ENCODE data around the gene SELENOH. TPM values are rescaled to one million over a fixed set of nuclear protein-coding genes. Genes with fewer than 3 reads are reported as not detected.

The SELENOH gene
- total RNA-seq, 2 experiments from 2014 or later = 129 to 181 TPM

DNA sequence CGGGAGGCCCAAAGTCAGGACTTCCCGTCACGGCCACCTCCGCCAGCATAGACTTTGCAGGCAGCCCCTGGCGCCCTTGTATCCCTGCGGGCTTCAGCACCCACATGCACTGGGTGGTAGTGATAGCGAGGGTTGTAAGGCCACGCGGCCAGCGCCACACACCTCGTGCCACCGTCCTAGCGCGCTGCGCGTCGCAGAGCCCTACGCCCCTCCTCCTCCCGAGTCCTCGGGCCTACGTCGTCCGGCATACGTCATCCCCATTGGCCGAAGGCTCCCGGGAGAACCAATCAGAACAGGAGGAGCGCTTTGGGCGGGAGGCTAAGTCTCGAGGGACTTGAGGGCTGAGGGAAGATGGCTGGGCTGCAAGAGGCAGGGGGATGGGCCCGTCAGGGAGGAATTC lies 11.7 kb downstream of the SELENOH start:
- Mint-ChIP-seq H3K9me3 (no peaks in the 10 kb centered on the region), H3K27ac (no peak overlapping the region), H3K4me3 (no peak overlapping the region), H3K4me1 (peaks cover 9% of the 10 kb centered on the region), H3K36me3 (ENCODE audit: low read depth) (peaks cover 2% of the 10 kb centered on the region), H3K27me3 (no peaks in the 10 kb centered on the region)
- DNase-seq = no peak
- POLR2A ChIA-PET = interaction anchor here (1.4 kb wide), 1 partner anchor 16 kb away, joined by 3 read pairs; no protein-coding TSS in a partner anchor
- CTCF ChIA-PET = interaction anchor here (1.8 kb wide), 1 partner anchor 9 kb away, joined by 8 read pairs; no protein-coding TSS in a partner anchor

DNA sequence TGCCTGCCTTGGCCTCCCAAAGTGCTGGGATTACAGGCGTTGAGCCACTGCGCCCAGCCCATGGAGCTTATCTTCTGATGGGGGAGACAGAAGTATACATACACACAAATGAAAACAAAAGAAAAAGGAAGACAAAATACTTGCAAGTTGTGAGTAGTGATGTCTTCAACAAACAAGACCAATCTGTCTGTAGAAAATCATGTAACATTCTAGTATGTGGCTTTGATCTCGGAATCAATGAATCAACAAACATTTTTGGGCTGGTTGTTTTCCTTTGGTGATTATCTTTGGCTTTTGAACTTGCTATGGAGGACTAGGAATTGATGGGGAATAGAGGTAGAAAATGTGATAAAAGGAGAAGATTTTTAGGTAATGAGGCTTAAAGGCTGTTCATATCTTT lies 16.9 kb downstream of the SELENOH start:
- CTCF ChIA-PET = no interaction called here
- H3K27ac Mint-ChIP-seq = no peak overlapping the region
- peaks cover 5% of the 10 kb centered on the region for H3K27me3 Mint-ChIP-seq
- no peaks in the 10 kb centered on the region for H3K9me3 Mint-ChIP-seq
- H3K4me3 Mint-ChIP-seq = no peak overlapping the region
- peaks cover 15% of the 10 kb centered on the region for H3K4me1 Mint-ChIP-seq
- DNase-seq = no peak
- POLR2A ChIA-PET = no interaction called here
- peaks cover 2% of the 10 kb centered on the region for H3K36me3 Mint-ChIP-seq (ENCODE audit: low read depth)

DNA sequence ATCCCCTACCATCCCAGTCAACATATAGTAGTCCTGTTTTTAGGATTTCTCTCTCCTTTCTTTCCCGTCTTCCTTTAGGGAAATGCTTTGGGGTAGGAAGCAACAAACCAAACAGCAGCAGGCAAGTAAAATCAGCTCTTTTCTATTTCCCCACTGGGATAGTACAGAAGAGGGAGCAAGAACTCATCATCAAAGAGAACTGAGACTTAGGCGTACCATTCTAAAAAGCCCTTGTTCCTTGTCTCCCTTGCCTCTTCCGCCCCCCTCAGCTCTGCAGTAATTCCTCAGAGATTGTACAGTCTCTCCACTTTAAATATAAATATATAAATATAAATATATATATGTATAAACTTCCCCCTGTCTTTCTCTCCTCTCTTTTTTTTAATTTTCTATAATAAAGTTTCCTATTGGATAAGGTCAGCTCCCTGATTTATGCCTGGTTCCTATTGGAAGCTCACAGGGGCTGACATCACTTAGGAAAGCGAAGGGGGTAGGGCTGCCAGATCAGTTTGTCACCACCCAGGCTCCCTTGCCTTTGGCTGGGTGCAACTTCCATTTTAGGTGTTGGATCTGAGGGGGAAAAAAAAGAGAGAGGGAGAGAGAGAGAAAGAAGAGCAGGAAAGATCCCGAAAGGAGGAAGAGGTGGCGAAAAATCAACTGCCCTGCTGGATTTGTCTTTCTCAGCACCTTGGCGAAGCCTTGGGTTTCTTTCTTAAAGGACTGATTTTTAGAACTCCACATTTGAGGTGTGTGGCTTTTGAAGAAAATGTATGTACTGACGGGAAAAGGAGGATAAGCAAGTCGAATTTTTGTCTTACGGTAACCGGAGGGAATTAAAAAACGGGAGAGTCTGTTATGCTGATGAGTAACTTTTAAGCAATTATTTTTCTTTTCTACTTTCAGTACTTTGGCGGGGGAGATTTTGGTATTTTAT lies 20.3 kb downstream of the SELENOH start, which contains the start of gene CTNND1:
Gene CTNND1 (plus strand): TSS at position 502 of the 934 bp plus-strand sequence. CDS start 29,677 bp downstream, outside the sequence.
- POLR2A ChIA-PET = interaction anchor here (0.6 kb wide), 1 partner anchor 10 kb away, joined by 4 read pairs; no protein-coding TSS in a partner anchor
- no peak within 1 kb of the TSS for H3K27ac Mint-ChIP-seq
- CTCF ChIA-PET = interaction anchor here (0.6 to 1.2 kb wide), 3 partner anchors 15 to 76 kb away, joined by 3 to 6 read pairs (median 3); no protein-coding TSS in a partner anchor

DNA sequence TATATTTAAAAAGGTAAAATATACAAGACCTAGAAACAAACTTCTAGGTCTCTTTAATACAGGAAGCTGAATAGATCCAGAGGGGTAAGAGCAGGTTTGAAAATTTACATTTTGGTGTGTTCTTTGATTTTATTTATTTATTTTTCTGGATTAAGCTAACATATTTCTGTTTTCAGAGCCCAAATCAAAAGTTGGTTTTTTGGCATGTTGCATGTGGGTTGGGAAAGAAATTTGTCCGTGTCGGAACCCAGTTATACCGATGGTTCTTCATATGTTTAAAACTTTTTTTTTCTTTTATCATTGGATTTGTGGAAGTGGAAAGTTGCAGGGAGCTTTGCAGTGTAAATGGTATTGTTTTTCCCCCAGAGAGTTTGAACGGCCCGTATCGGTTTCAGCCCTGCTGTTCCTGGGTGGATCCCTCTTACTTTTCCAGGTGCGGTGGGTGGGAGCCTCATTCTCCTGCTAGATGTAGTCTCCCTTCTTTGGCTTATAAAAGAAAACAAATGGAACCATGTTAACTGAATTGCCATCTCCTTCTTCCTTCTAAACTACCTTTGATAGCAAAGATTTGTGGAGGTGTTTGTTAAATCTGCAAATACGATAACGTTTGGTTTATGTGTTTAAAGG lies 21.1 kb downstream of the SELENOH start:
- Mint-ChIP-seq H3K27me3 (peaks cover 8% of the 10 kb centered on the region), H3K36me3 (ENCODE audit: low read depth) (peaks cover 2% of the 10 kb centered on the region), H3K9me3 (no peaks in the 10 kb centered on the region), H3K27ac (no peak overlapping the region), H3K4me1 (peaks cover 23% of the 10 kb centered on the region), H3K4me3 (peak overlapping the region; percentile 11)
- ChIA-PET CTCF (no interaction called here), POLR2A (interaction anchor here (0.6 kb wide), 1 partner anchor 9 kb away, joined by 4 read pairs; no protein-coding TSS in a partner anchor)
- DNase-seq = no peak

More for the DNA sequence above, 20.3 kb downstream of the SELENOH start, which contains the start of gene CTNND1:
- H3K36me3 Mint-ChIP-seq (ENCODE audit: low read depth) = peaks cover 2% of the 10 kb centered on the region
- DNase-seq = no peak
- H3K9me3 Mint-ChIP-seq = no peaks in the 10 kb centered on the region
- H3K4me3 Mint-ChIP-seq = peak within 1 kb of the TSS; percentile 50
- peaks cover 23% of the 10 kb centered on the region for H3K4me1 Mint-ChIP-seq
- H3K27me3 Mint-ChIP-seq = peaks cover 8% of the 10 kb centered on the region

GRCh38 chr11:57763568-57763967 lies 22.3 kb downstream of the SELENOH start:
- no peak for DNase-seq
- Mint-ChIP-seq H3K4me3 (no peak overlapping the region), H3K36me3 (ENCODE audit: low read depth) (peaks cover 2% of the 10 kb centered on the region), H3K9me3 (no peaks in the 10 kb centered on the region), H3K4me1 (peaks cover 22% of the 10 kb centered on the region), H3K27me3 (peaks cover 8% of the 10 kb centered on the region), H3K27ac (no peak overlapping the region)
- ChIA-PET CTCF (interaction anchor here (1.2 to 2.1 kb wide), 2 partner anchors 11 to 37 kb away, joined by 3 to 9 read pairs; no protein-coding TSS in a partner anchor), POLR2A (no interaction called here)

GRCh38 chr11:57764021-57764420 lies 22.7 kb downstream of the SELENOH start:
- peaks cover 22% of the 10 kb centered on the region for H3K4me1 Mint-ChIP-seq
- peaks cover 8% of the 10 kb centered on the region for H3K27me3 Mint-ChIP-seq
- ChIA-PET POLR2A (no interaction called here), CTCF (interaction anchor here (0.8 to 2.1 kb wide), 3 partner anchors 9 to 37 kb away, joined by 3 to 9 read pairs (median 4); no protein-coding TSS in a partner anchor)
- DNase-seq = no peak
- H3K27ac Mint-ChIP-seq = no peak overlapping the region
- peaks cover 2% of the 10 kb centered on the region for H3K36me3 Mint-ChIP-seq (ENCODE audit: low read depth)
- H3K9me3 Mint-ChIP-seq = no peaks in the 10 kb centered on the region
- no peak overlapping the region for H3K4me3 Mint-ChIP-seq

- Mint-ChIP-seq H3K4me1 (peaks cover 22% of the 10 kb centered on the region), H3K9me3 (no peaks in the 10 kb centered on the region), H3K27ac (no peak overlapping the region), H3K27me3 (peaks cover 8% of the 10 kb centered on the region), H3K4me3 (no peak overlapping the region), H3K36me3 (ENCODE audit: low read depth) (peaks cover 2% of the 10 kb centered on the region)
- DNase-seq = no peak
- ChIA-PET CTCF (interaction anchor here (0.8 to 2.1 kb wide), 3 partner anchors 9 to 36 kb away, joined by 3 to 9 read pairs (median 4); no protein-coding TSS in a partner anchor), POLR2A (no interaction called here)
Observed at GRCh38 chr11:57764566-57764965, 23.3 kb downstream of the SELENOH start.

- Mint-ChIP-seq H3K36me3 (ENCODE audit: low read depth) (peaks cover 2% of the 10 kb centered on the region), H3K4me1 (peaks cover 22% of the 10 kb centered on the region), H3K27ac (no peak overlapping the region), H3K9me3 (no peaks in the 10 kb centered on the region), H3K27me3 (peaks cover 8% of the 10 kb centered on the region), H3K4me3 (no peak overlapping the region)
- POLR2A ChIA-PET = no interaction called here
- DNase-seq = no peak
- CTCF ChIA-PET = interaction anchor here (1.3 to 2.1 kb wide), 2 partner anchors 17 to 36 kb away, joined by 3 to 9 read pairs; no protein-coding TSS in a partner anchor
Observed at GRCh38 chr11:57764972-57765371, 23.7 kb downstream of the SELENOH start.

- Mint-ChIP-seq H3K27ac (no peak overlapping the region), H3K4me3 (no peak overlapping the region), H3K27me3 (no peaks in the 10 kb centered on the region), H3K36me3 (ENCODE audit: low read depth) (no peaks in the 10 kb centered on the region), H3K9me3 (no peaks in the 10 kb centered on the region), H3K4me1 (peaks cover 5% of the 10 kb centered on the region)
- CTCF ChIA-PET = no interaction called here
- POLR2A ChIA-PET = no interaction called here
- DNase-seq = no peak
Observed at GRCh38 chr11:57770793-57771192, 29.5 kb downstream of the SELENOH start.

GRCh38 chr11:57771365-57771764 lies 30.1 kb downstream of the SELENOH start:
- POLR2A ChIA-PET = interaction anchor here (0.6 kb wide), 1 partner anchor 9 kb away, joined by 4 read pairs; no protein-coding TSS in a partner anchor
- no peak overlapping the region for H3K27ac Mint-ChIP-seq
- no peaks in the 10 kb centered on the region for H3K27me3 Mint-ChIP-seq
- H3K4me1 Mint-ChIP-seq = peaks cover 6% of the 10 kb centered on the region
- CTCF ChIA-PET = interaction anchor here (0.6 kb wide), 1 partner anchor 175 kb away, joined by 4 read pairs; no protein-coding TSS in a partner anchor
- no peaks in the 10 kb centered on the region for H3K9me3 Mint-ChIP-seq
- no peak overlapping the region for H3K4me3 Mint-ChIP-seq
- DNase-seq = no peak
- no peaks in the 10 kb centered on the region for H3K36me3 Mint-ChIP-seq (ENCODE audit: low read depth)

- CTCF ChIA-PET = no interaction called here
- Mint-ChIP-seq H3K27ac (no peak overlapping the region), H3K4me1 (peaks cover 6% of the 10 kb centered on the region)
Observed at GRCh38 chr11:57772562-57772961, 31.3 kb downstream of the SELENOH start.

GRCh38 chr11:57773026-57773598 lies 31.8 kb downstream of the SELENOH start:
- no peak for DNase-seq
- ChIA-PET CTCF (interaction anchor here (0.6 to 0.7 kb wide), 3 partner anchors 28 to 513 kb away, joined by 3 read pairs; no protein-coding TSS in a partner anchor), POLR2A (no interaction called here)
- peaks cover 5% of the 10 kb centered on the region for H3K4me1 Mint-ChIP-seq
- H3K27ac Mint-ChIP-seq = no peak overlapping the region
- no peaks in the 10 kb centered on the region for H3K27me3 Mint-ChIP-seq
- no peaks in the 10 kb centered on the region for H3K9me3 Mint-ChIP-seq
- H3K4me3 Mint-ChIP-seq = no peak overlapping the region
- no peaks in the 10 kb centered on the region for H3K36me3 Mint-ChIP-seq (ENCODE audit: low read depth)

More at GRCh38 chr11:57772562-57772961, 31.3 kb downstream of the SELENOH start:
- POLR2A ChIA-PET = no interaction called here
- Mint-ChIP-seq H3K36me3 (ENCODE audit: low read depth) (no peaks in the 10 kb centered on the region), H3K4me3 (no peak overlapping the region), H3K27me3 (no peaks in the 10 kb centered on the region), H3K9me3 (no peaks in the 10 kb centered on the region)
- DNase-seq = no peak
